Measurements from ENCODE around the gene COL27A1. TPM values are rescaled to one million over a fixed set of nuclear protein-coding genes. Genes with fewer than 3 reads are reported as not detected.

COL27A1 gene
- total RNA-seq, 1 donor from 2014 or later: 4.4 TPM

- DNase-seq (ENCODE audit: low read depth, low spot score): no peak
Observed at GRCh38 chr9:114246558-114246957, 91.2 kb downstream of the COL27A1 start.

DNA sequence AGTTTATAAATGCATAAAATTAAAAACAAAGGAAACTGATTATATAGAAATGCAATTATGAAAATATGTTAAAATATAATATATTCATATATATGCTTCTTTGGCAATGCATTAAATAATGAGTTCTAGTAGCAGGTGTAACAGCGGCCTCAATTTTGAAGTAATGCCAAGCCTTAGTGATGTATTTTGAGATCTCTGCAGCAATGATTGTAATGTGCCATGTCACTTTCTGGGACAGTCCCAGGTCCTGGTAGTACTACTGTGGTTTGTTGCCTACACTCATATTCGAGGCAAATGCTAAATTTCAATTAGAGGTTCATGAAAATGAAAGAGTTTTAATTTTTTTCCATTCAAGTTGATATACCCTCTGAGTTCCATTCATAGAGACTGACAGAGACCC, 91.7 kb downstream of the COL27A1 start:
- DNase-seq (ENCODE audit: low read depth, low spot score): no peak

GRCh38 chr9:114247491-114247890, 92.2 kb downstream of the COL27A1 start:
- no peak for DNase-seq (ENCODE audit: low read depth, low spot score)

- no peak for DNase-seq (ENCODE audit: low read depth, low spot score)
Observed at GRCh38 chr9:114248299-114248707, 93.0 kb downstream of the COL27A1 start.

DNA sequence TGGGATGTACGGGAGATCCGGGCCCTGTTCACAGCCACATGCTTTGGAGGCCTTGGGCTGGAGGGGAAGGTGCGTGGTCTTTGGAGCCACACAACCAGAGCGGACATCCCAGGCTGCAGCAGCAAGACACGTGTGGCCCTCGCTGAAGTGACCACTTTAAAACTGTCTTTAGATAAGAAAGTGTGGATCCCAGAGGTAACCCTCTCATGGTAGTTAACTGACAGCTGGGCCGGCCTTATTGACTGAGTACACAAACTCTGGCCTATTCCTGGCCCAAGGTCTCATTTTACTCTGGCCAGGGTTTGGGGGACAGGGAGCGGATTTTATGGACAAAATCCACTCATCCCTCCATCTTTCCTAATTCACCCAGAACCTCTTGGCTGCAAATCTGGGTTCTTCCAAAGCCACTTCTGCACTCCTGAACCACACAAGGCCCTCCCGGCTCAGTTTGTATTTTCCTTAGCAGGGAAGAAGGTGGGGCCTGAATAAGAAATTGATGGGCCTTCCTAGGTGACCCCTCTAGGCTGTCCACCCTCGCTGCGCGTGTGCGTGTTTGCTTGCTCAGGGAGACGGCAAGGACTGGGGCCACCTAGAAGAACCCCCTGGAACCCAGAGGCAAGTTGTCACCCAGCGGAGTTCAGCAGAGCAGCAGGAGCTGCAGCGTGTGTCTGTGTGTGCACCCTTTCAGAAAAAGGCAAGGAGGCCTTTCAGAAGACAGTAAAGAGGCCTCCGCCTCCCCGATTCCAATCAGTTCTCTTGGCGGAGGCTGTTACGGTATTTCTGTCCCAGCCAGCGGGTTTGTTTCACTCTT, 94.3 kb downstream of the COL27A1 start:
- no peak for DNase-seq (ENCODE audit: low read depth, low spot score)

- no peak for DNase-seq (ENCODE audit: low read depth, low spot score)
Observed at GRCh38 chr9:114250235-114250568, 94.9 kb downstream of the COL27A1 start.

GRCh38 chr9:114250648-114251047, 95.3 kb downstream of the COL27A1 start:
- no peak for DNase-seq (ENCODE audit: low read depth, low spot score)

GRCh38 chr9:114252394-114252793, 97.1 kb downstream of the COL27A1 start:
- no peak for DNase-seq (ENCODE audit: low read depth, low spot score)

GRCh38 chr9:114256827-114257328, 101.5 kb downstream of the COL27A1 start:
- DNase-seq (ENCODE audit: low read depth, low spot score): no peak

DNA sequence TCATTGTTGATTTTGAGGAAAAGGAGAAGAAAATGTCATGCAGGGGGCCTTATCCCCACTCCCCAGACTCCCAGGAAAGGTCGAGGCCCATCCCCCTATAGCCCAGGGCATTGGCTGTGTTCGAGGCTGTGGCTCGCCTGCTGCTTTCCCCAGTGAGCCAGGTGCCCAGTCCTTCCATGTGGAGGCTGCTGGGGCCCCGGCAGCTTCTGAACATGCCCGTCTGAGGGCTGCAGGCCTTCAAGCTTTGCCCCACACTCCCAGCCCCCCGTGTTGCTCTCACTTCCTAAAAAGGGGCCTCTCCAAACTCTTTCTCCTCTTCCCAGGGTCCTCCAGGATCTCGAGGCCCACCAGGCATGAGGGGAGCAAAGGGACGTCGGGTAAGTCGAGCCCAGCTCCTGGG, 102.9 kb downstream of the COL27A1 start:
- DNase-seq (ENCODE audit: low read depth, low spot score): no peak

DNA sequence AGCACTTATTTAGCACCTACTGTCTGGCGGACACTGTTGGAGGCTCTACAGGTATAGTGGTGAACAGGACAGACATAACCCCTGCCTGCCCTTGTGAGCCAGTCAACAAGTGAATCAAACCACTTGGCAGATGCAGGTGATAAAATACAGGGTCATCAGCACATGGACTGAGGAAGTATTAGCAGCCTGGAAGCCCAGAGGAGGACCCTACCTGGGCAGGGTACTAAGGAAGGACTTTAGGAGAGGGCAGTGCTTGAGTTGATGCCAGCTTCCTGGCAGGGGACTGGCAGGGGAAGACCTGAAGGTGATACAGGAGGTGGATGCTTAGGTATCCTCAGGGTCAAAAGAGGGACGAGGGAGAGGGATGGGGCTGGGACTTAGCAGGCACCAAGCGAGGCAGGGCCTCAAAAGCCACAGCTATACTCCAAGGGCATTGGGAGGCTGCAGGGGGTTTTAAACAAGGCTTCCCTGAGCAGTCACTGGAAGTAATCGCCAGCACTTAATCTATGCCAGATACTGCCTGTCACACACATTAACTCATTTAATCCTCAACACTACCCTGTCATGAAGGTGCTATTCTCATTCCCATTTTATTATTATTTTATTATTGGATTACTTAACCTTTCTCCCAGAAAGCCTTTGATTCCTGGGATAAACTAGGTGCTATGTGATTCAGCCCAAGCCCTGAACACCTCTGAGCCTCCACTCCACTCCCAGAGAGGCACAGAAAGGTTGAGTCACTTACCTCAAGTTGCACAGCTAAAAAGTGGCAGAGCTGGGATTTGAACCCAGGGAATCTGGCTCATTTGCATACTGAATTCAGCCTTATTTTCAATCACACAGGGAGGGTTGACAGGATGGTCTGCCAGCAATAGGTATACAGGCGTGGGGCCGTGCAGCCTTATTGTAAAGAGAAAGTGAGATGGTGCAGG, 103.8 kb downstream of the COL27A1 start:
- DNase-seq (ENCODE audit: low read depth, low spot score): no peak

DNA sequence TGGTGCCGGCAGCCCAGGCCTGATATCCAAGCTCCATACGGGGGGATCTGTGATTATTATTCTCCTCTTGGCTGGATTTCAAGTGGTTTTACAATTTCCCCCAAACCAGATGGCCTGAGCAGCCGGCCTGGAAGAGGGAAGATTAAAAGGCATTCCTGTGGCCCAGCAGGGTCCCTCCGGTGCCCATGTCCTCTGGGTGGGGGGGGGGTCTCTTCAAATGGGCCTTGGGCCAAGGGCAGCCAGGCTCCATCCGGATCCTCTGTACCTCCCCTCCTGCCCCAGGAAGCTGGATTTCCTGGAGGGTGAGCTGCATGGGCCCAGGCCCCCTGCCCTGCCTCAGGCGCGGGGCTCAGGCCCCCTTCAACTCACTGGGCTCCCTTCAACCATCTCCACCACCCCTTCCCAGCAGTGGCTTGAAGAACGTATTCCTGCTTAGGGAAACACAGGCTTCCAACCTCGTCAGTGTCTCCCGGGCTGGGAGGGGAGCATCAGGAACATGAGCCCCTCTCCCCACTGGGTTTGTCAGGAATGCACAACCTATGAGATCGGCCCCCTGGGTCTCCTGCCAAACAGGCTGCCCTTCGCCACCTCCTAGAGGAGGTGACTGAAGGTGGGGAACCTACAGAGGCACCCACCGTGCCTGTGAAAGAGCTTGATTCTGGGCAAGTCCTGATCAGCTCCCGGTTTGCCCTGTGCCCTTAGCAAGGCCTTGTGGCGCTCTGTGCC, 104.6 kb downstream of the COL27A1 start:
- DNase-seq (ENCODE audit: low read depth, low spot score): no peak

GRCh38 chr9:114261026-114261425, 105.7 kb downstream of the COL27A1 start:
- no peak for DNase-seq (ENCODE audit: low read depth, low spot score)

GRCh38 chr9:114261987-114262386, 106.7 kb downstream of the COL27A1 start:
- no peak for DNase-seq (ENCODE audit: low read depth, low spot score)

GRCh38 chr9:114263853-114264510, 108.6 kb downstream of the COL27A1 start:
- no peak for DNase-seq (ENCODE audit: low read depth, low spot score)

DNA sequence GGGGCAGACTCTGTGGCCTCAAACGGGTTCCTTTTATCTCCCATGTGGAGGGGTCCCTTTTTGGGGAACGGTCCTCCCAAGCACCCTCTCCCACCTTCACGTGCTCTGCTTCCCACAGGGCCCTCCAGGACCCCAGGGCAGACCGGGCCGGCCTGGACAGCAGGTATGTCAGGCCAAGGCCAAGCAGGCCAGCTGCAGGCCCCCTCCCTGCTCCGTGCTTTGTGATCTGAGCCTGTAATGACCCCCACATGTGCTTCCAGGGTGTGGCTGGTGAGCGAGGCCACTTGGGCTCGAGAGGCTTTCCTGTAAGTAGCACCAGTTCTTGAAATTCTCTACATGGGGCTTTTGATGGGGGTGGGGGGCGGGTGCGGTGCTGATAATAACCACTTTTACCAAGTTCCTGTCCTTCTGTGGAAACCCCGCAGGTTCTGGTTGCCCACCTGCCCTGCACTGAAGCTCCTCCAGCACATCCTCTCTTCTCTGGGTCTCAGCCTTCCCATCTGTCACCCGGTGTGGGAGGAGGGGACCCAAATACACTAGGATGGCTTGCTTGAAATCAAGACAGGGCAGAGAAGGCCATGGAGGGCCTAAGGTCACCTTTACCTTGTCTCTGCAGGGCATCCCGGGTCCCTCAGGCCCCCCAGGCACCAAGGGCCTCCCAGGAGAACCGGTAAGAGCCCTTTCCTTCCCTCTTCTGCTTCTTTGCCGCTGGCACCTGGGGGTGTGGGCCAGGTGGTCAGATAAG, 109.6 kb downstream of the COL27A1 start:
- DNase-seq (ENCODE audit: low read depth, low spot score): no peak

DNA sequence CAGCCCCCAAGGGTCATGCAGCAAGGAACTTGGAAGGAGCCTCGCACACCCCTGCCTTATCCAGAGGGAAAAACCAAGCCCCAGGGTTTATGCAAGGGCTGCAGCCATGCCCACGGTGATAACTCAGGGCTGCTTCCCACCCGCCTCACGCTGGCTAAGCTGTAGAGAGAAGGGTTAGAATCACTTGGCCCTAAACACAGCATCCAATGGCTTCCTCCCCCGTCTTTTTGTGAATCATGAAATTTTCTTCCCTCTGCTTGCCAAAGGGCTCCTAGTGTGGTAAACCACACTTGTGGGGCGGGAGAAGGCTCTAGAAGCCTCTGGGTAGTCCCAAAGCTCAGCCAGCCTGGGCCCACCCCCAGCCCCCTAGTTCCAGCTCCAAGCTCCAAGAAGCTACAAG, 111.6 kb downstream of the COL27A1 start:
- DNase-seq (ENCODE audit: low read depth, low spot score): no peak

- no peak for DNase-seq (ENCODE audit: low read depth, low spot score)
Observed at GRCh38 chr9:114269023-114269422, 113.7 kb downstream of the COL27A1 start.

GRCh38 chr9:114270120-114270975, 115.0 kb downstream of the COL27A1 start:
- no peak for DNase-seq (ENCODE audit: low read depth, low spot score)
